ENCODE measurements around the gene AMDHD2. TPM values are rescaled to one million over a fixed set of nuclear protein-coding genes. Genes with fewer than 3 reads are reported as not detected.
A peak's percentile ranks its signal among the peaks of the same experiment; 100 is the strongest.

The AMDHD2 gene
- total and polyA plus RNA-seq, 2 of the 13 experiments (the other 11 are each of a cell fraction or from before 2014, with no cell fraction given) = 33.5 to 39.1 TPM

DNA sequence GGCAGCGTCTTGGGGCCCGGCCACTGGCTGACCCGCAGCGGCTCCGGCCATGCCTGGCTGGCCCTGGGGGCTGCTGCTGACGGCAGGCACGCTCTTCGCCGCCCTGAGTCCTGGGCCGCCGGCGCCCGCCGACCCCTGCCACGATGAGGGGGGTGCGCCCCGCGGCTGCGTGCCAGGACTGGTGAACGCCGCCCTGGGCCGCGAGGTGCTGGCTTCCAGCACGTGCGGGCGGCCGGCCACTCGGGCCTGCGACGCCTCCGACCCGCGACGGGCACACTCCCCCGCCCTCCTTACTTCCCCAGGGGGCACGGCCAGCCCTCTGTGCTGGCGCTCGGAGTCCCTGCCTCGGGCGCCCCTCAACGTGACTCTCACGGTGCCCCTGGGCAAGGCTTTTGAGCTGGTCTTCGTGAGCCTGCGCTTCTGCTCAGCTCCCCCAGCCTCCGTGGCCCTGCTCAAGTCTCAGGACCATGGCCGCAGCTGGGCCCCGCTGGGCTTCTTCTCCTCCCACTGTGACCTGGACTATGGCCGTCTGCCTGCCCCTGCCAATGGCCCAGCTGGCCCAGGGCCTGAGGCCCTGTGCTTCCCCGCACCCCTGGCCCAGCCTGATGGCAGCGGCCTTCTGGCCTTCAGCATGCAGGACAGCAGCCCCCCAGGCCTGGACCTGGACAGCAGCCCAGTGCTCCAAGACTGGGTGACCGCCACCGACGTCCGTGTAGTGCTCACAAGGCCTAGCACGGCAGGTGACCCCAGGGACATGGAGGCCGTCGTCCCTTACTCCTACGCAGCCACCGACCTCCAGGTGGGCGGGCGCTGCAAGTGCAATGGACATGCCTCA lies 48.3 kb upstream of the AMDHD2 start (continued):
- TF ChIP-seq AKAP8 (CRISPR knock-in tag; IDR thresholded peaks at IDR 0.05) (peak; percentile 22; the same call in 1 of the 2 replicates), HNRNPUL1 (IDR thresholded peaks at IDR 0.05; ENCODE audit: low read depth, low read length) (no peak), ZNF629 (CRISPR knock-in tag; conservative IDR thresholded peaks at IDR 0.05) (no peak), ZBTB7A (CRISPR knock-in tag; IDR thresholded peaks at IDR 0.05) (0 out of 2 replicates have a peak, but pooled peaks have one; percentile 32), CREBL2 (CRISPR knock-in tag; IDR thresholded peaks at IDR 0.05; ENCODE audit: borderline replicate concordance) (peak; percentile 83; the same call in 1 of the 2 replicates), MIXL1 (CRISPR knock-in tag; IDR thresholded peaks at IDR 0.05) (no peak), SALL1 (CRISPR knock-in tag; IDR thresholded peaks at IDR 0.05) (peak; percentile 66), ARHGAP35 (CRISPR knock-in tag; IDR thresholded peaks at IDR 0.05; ENCODE audit: borderline replicate concordance) (0 out of 2 replicates have a peak, but pooled peaks have one; percentile 10), MNT (IDR thresholded peaks at IDR 0.05) (no peak), ZNF891 (CRISPR knock-in tag; IDR thresholded peaks at IDR 0.05) (0 out of 2 replicates have a peak, but pooled peaks have one; percentile 69), ZNF343 (CRISPR knock-in tag; IDR thresholded peaks at IDR 0.05) (peak; percentile 64; the same call in 1 of the 2 replicates), JUNB (CRISPR knock-in tag; IDR thresholded peaks at IDR 0.05; ENCODE audit: borderline replicate concordance) (no peak), CREB1 (IDR thresholded peaks at IDR 0.05) (no peak), CREB1 (CRISPR knock-in tag; IDR thresholded peaks at IDR 0.05) (no peak), KAT8 (CRISPR knock-in tag; IDR thresholded peaks at IDR 0.05) (peak; percentile 41; the same call in 1 of the 2 replicates), ZNF446 (CRISPR knock-in tag; IDR thresholded peaks at IDR 0.05) (peak; percentile 93), CCAR2 (optimal IDR thresholded peaks at IDR 0.05; ENCODE audit: low read depth, low read length) (no peak)
- TF ChIP-seq, protein P1, sequence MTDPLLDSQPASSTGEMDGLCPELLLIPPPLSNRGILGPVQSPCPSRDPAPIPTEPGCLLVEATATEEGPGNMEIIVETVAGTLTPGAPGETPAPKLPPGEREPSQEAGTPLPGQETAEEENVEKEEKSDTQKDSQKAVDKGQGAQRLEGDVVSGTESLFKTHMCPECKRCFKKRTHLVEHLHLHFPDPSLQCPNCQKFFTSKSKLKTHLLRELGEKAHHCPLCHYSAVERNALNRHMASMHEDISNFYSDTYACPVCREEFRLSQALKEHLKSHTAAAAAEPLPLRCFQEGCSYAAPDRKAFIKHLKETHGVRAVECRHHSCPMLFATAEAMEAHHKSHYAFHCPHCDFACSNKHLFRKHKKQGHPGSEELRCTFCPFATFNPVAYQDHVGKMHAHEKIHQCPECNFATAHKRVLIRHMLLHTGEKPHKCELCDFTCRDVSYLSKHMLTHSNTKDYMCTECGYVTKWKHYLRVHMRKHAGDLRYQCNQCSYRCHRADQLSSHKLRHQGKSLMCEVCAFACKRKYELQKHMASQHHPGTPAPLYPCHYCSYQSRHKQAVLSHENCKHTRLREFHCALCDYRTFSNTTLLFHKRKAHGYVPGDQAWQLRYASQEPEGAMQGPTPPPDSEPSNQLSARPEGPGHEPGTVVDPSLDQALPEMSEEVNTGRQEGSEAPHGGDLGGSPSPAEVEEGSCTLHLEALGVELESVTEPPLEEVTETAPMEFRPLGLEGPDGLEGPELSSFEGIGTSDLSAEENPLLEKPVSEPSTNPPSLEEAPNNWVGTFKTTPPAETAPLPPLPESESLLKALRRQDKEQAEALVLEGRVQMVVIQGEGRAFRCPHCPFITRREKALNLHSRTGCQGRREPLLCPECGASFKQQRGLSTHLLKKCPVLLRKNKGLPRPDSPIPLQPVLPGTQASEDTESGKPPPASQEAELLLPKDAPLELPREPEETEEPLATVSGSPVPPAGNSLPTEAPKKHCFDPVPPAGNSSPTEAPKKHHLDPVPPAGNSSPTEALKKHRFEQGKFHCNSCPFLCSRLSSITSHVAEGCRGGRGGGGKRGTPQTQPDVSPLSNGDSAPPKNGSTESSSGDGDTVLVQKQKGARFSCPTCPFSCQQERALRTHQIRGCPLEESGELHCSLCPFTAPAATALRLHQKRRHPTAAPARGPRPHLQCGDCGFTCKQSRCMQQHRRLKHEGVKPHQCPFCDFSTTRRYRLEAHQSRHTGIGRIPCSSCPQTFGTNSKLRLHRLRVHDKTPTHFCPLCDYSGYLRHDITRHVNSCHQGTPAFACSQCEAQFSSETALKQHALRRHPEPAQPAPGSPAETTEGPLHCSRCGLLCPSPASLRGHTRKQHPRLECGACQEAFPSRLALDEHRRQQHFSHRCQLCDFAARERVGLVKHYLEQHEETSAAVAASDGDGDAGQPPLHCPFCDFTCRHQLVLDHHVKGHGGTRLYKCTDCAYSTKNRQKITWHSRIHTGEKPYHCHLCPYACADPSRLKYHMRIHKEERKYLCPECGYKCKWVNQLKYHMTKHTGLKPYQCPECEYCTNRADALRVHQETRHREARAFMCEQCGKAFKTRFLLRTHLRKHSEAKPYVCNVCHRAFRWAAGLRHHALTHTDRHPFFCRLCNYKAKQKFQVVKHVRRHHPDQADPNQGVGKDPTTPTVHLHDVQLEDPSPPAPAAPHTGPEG (CRISPR knock-in tag; IDR thresholded peaks at IDR 0.05) = peak; percentile 57
- TF ChIP-seq, protein P2, sequence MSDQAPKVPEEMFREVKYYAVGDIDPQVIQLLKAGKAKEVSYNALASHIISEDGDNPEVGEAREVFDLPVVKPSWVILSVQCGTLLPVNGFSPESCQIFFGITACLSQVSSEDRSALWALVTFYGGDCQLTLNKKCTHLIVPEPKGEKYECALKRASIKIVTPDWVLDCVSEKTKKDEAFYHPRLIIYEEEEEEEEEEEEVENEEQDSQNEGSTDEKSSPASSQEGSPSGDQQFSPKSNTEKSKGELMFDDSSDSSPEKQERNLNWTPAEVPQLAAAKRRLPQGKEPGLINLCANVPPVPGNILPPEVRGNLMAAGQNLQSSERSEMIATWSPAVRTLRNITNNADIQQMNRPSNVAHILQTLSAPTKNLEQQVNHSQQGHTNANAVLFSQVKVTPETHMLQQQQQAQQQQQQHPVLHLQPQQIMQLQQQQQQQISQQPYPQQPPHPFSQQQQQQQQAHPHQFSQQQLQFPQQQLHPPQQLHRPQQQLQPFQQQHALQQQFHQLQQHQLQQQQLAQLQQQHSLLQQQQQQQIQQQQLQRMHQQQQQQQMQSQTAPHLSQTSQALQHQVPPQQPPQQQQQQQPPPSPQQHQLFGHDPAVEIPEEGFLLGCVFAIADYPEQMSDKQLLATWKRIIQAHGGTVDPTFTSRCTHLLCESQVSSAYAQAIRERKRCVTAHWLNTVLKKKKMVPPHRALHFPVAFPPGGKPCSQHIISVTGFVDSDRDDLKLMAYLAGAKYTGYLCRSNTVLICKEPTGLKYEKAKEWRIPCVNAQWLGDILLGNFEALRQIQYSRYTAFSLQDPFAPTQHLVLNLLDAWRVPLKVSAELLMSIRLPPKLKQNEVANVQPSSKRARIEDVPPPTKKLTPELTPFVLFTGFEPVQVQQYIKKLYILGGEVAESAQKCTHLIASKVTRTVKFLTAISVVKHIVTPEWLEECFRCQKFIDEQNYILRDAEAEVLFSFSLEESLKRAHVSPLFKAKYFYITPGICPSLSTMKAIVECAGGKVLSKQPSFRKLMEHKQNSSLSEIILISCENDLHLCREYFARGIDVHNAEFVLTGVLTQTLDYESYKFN (CRISPR knock-in tag; conservative IDR thresholded peaks at IDR 0.05) = peak; percentile 37
